Measurements from ENCODE around the gene PRDM15.

Gene PRDM15

GRCh38 chr21:41858466-41859296 lies 20.5 kb downstream of the PRDM15 start:
- DNase-seq, result no peak
- peaks cover 9% of the 10 kb centered on the region for H3K4me1 ChIP-seq (ENCODE audit: low read length)
- no peak overlapping the region for H3K4me3 ChIP-seq (ENCODE audit: low read length)
- H3K79me2 ChIP-seq (ENCODE audit: low read length), result peaks cover 35% of the 10 kb centered on the region
- no peaks in the 10 kb centered on the region for H3F3A ChIP-seq (ENCODE audit: insufficient read depth, low read length)
- H3K36me3 ChIP-seq (replicated peaks; ENCODE audit: insufficient read depth, low read length), result no peaks in the 10 kb centered on the region
- no peaks in the 10 kb centered on the region for H3K9me3 ChIP-seq (replicated peaks; ENCODE audit: insufficient read depth, low read length)
- no peaks in the 10 kb centered on the region for H3K27me3 ChIP-seq (replicated peaks; ENCODE audit: insufficient read depth, low read length)
- no peak overlapping the region for H2AFZ ChIP-seq (ENCODE audit: low read length)
- no peak overlapping the region for H3K4me2 ChIP-seq (ENCODE audit: low read depth, low read length)
- TF ChIP-seq EZH2phosphoT487 (IDR thresholded peaks at IDR 0.05; ENCODE audit: low read length) (no peak), EZH2 (optimal IDR thresholded peaks at IDR 0.05; ENCODE audit: low read depth, low read length) (no peak)
- TF ChIP-seq, protein P1, sequence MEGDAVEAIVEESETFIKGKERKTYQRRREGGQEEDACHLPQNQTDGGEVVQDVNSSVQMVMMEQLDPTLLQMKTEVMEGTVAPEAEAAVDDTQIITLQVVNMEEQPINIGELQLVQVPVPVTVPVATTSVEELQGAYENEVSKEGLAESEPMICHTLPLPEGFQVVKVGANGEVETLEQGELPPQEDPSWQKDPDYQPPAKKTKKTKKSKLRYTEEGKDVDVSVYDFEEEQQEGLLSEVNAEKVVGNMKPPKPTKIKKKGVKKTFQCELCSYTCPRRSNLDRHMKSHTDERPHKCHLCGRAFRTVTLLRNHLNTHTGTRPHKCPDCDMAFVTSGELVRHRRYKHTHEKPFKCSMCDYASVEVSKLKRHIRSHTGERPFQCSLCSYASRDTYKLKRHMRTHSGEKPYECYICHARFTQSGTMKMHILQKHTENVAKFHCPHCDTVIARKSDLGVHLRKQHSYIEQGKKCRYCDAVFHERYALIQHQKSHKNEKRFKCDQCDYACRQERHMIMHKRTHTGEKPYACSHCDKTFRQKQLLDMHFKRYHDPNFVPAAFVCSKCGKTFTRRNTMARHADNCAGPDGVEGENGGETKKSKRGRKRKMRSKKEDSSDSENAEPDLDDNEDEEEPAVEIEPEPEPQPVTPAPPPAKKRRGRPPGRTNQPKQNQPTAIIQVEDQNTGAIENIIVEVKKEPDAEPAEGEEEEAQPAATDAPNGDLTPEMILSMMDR (IDR thresholded peaks at IDR 0.05; ENCODE audit: low read length), result no peak
- H3K9ac ChIP-seq (ENCODE audit: low read length), result no peak overlapping the region
- H4K20me1 ChIP-seq (ENCODE audit: insufficient read depth, low read length), result no peaks in the 10 kb centered on the region
- no peaks in the 10 kb centered on the region for H3K9me2 ChIP-seq (replicated peaks; ENCODE audit: insufficient read depth, low read length)
- H3K27ac ChIP-seq (ENCODE audit: low read length), result no peak overlapping the region

GRCh38 chr21:41857771-41858300 lies 21.3 kb downstream of the PRDM15 start:
- Histone ChIP-seq H3K4me3 (ENCODE audit: low read length) (no peak overlapping the region), H3K79me2 (ENCODE audit: low read length) (peaks cover 26% of the 10 kb centered on the region), H3K4me2 (ENCODE audit: low read depth, low read length) (no peak overlapping the region), H3K27me3 (replicated peaks; ENCODE audit: insufficient read depth, low read length) (no peaks in the 10 kb centered on the region), H3F3A (ENCODE audit: insufficient read depth, low read length) (no peaks in the 10 kb centered on the region), H4K20me1 (ENCODE audit: insufficient read depth, low read length) (no peaks in the 10 kb centered on the region), H3K9me2 (replicated peaks; ENCODE audit: insufficient read depth, low read length) (no peaks in the 10 kb centered on the region), H2AFZ (ENCODE audit: low read length) (no peak overlapping the region), H3K9ac (ENCODE audit: low read length) (no peak overlapping the region), H3K27ac (ENCODE audit: low read length) (no peak overlapping the region), H3K4me1 (ENCODE audit: low read length) (0 out of 2 replicates have a peak, but pooled peaks cover 3% of the 10 kb centered on the region), H3K36me3 (replicated peaks; ENCODE audit: insufficient read depth, low read length) (no peaks in the 10 kb centered on the region), H3K9me3 (replicated peaks; ENCODE audit: insufficient read depth, low read length) (no peaks in the 10 kb centered on the region)
- no peak for DNase-seq
- TF ChIP-seq EZH2phosphoT487 (IDR thresholded peaks at IDR 0.05; ENCODE audit: low read length) (no peak), EZH2 (optimal IDR thresholded peaks at IDR 0.05; ENCODE audit: low read depth, low read length) (no peak)
- TF ChIP-seq, protein P1 (IDR thresholded peaks at IDR 0.05; ENCODE audit: low read length), result no peak

DNA sequence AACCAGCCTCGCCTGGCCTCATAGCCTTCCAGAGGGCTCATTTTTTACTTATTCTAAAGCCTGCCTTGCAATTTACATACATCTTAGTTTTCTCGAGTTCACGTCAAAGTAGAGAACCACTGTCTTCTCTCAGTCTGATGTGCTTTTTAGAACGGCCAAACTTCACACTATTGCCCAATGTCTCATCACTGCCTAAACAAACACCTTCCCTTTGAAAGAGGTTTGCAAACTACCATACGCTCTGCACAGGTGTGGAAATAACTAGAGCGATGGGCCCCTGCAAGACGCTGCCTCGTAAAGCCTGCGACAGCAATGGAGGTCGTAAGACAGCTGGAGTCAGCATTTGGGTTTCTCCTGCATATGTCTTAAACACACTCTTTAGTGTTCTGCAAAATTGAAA lies 22.6 kb downstream of the PRDM15 start:
- Histone ChIP-seq H3K4me3 (ENCODE audit: low read length) (no peak overlapping the region), H3K9me3 (replicated peaks; ENCODE audit: insufficient read depth, low read length) (no peaks in the 10 kb centered on the region), H3K9me2 (replicated peaks; ENCODE audit: insufficient read depth, low read length) (no peaks in the 10 kb centered on the region), H3K79me2 (ENCODE audit: low read length) (peaks cover 14% of the 10 kb centered on the region; the same call in 1 of the 2 replicates), H3F3A (ENCODE audit: insufficient read depth, low read length) (no peaks in the 10 kb centered on the region), H3K27me3 (replicated peaks; ENCODE audit: insufficient read depth, low read length) (no peaks in the 10 kb centered on the region), H3K9ac (ENCODE audit: low read length) (no peak overlapping the region), H3K4me1 (ENCODE audit: low read length) (0 out of 2 replicates have a peak, but pooled peaks cover under 1% of the 10 kb centered on the region), H4K20me1 (ENCODE audit: insufficient read depth, low read length) (no peaks in the 10 kb centered on the region), H3K27ac (ENCODE audit: low read length) (no peak overlapping the region), H3K36me3 (replicated peaks; ENCODE audit: insufficient read depth, low read length) (no peaks in the 10 kb centered on the region), H2AFZ (ENCODE audit: low read length) (no peak overlapping the region), H3K4me2 (ENCODE audit: low read depth, low read length) (no peak overlapping the region)
- DNase-seq, result no peak
- TF ChIP-seq EZH2phosphoT487 (IDR thresholded peaks at IDR 0.05; ENCODE audit: low read length) (no peak), EZH2 (optimal IDR thresholded peaks at IDR 0.05; ENCODE audit: low read depth, low read length) (no peak)
- TF ChIP-seq, protein P1 (IDR thresholded peaks at IDR 0.05; ENCODE audit: low read length), result no peak
